Transverse colon (tissue), 3 donors: Measurements from ENCODE around the gene MSL1.
A peak's percentile ranks its signal among the peaks of the same experiment; 100 is the strongest.

Experiments
- EP300 ChIP-seq: sonication (generic); formaldehyde crosslinking; IDR thresholded peaks from one replicate; pipeline ENCODE4 v1.6.1; 2017; ENCODE audit warnings: antibody characterized with exemption, low read depth
- POLR2A ChIP-seq: fragments of 450-650 bp; IDR thresholded peaks from one replicate; pipeline ENCODE4 v1.6.1; 2016; ENCODE audit warnings: antibody characterized with exemption, mild to moderate bottlenecking, moderate library complexity
- TF ChIP-seq, protein P1 (sequence below), 5 experiments: fragments of 200-600 bp in 3 of 5; fragments of 450-650 bp in 2 of 5; sonication (generic) in 3 of 5; IDR thresholded peaks; 1 replicate in 2 of 5; 2 replicates in 3 of 5; pipeline ENCODE4 v1.5.1; 2016 to 2017; ENCODE audit warnings: antibody characterized with exemption in 5 of 5, inconsistent platforms in 3 of 5, mild to moderate bottlenecking in 2 of 5, moderate library complexity in 1 of 5

DNA sequence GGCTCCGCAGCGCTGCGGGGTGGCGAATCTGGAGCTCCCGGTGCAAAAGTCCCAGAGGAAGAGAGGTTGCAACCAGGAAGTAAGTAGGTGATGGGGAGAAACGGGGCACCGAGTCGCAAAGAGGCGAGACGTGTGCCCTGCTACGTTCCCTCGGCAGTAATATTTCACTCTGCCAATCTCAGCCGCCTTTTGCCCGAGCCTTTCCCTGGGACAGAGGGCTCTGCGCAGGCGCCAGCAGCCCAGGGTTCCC lies 21.4 kb upstream of the MSL1 start, which contains the start of gene NR1D1:
- TF ChIP-seq, protein P1, sequence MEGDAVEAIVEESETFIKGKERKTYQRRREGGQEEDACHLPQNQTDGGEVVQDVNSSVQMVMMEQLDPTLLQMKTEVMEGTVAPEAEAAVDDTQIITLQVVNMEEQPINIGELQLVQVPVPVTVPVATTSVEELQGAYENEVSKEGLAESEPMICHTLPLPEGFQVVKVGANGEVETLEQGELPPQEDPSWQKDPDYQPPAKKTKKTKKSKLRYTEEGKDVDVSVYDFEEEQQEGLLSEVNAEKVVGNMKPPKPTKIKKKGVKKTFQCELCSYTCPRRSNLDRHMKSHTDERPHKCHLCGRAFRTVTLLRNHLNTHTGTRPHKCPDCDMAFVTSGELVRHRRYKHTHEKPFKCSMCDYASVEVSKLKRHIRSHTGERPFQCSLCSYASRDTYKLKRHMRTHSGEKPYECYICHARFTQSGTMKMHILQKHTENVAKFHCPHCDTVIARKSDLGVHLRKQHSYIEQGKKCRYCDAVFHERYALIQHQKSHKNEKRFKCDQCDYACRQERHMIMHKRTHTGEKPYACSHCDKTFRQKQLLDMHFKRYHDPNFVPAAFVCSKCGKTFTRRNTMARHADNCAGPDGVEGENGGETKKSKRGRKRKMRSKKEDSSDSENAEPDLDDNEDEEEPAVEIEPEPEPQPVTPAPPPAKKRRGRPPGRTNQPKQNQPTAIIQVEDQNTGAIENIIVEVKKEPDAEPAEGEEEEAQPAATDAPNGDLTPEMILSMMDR (IDR thresholded peaks at IDR 0.05) = no peak
- TF ChIP-seq POLR2A (peak; percentile 98), EP300 (no peak)
